ENCODE data around the gene SAMD4A. TPM values are rescaled to one million over a fixed set of nuclear protein-coding genes. Genes with fewer than 3 reads are reported as not detected.

The SAMD4A gene
- total RNA-seq, 1 experiment from 2014 or later, result 9.6 TPM

GRCh38 chr14:54836231-54836630 lies 269.3 kb downstream of the SAMD4A start:
- H4K8ac ChIP-seq (replicated peaks; ENCODE audit: insufficient read length, low read depth, low read length), result no peak overlapping the region
- DNase-seq, result no peak
- H3K23ac ChIP-seq (ENCODE audit: insufficient read length, low read depth, low read length), result no peak overlapping the region
- no peak overlapping the region for H3K56ac ChIP-seq (ENCODE audit: insufficient read length, low read depth, low read length)
- H2AK5ac ChIP-seq (ENCODE audit: insufficient read length, low read length), result no peak overlapping the region
- no peak overlapping the region for H2BK5ac ChIP-seq (ENCODE audit: insufficient read length, low read length)
- H2BK20ac ChIP-seq (ENCODE audit: low read depth, low read length, poor library complexity, severe bottlenecking), result no peak overlapping the region
- no peaks in the 10 kb centered on the region for H3K9me3 ChIP-seq (ENCODE audit: control insufficient read depth, low read depth, low read length)
- no peak overlapping the region for H4K91ac ChIP-seq (ENCODE audit: insufficient read length, low read depth, low read length)
- no peak overlapping the region for H2BK15ac ChIP-seq (ENCODE audit: low read depth, low read length)
- no peak overlapping the region for H3T11ph ChIP-seq (ENCODE audit: low read length)
- H3K4ac ChIP-seq (ENCODE audit: low read depth, low read length), result no peak overlapping the region
- H3K4me1 ChIP-seq (ENCODE audit: insufficient read depth, low read length), result no peaks in the 10 kb centered on the region
- H3K27ac Mint-ChIP-seq, result no peak overlapping the region; a peak in 1 of 7 replicates
- no peak overlapping the region for H3K9ac ChIP-seq (ENCODE audit: extremely low read depth, insufficient read length, low read length)
- no peak overlapping the region for H2BK12ac ChIP-seq (ENCODE audit: insufficient read length, low read depth, low read length)
- no peaks in the 10 kb centered on the region for H3K23me2 ChIP-seq (ENCODE audit: insufficient read length, low read depth, low read length, poor library complexity, severe bottlenecking)
- H4K20me1 ChIP-seq (ENCODE audit: control insufficient read depth, insufficient read depth, insufficient read length), result no peaks in the 10 kb centered on the region
- TF ChIP-seq CTCF (conservative IDR thresholded peaks at IDR 0.05), result no peak
- peaks cover 7 to 8% (median 8%) of the 10 kb centered on the region in 3 experiments; a peak in 4 of 7 replicates for H3K36me3 Mint-ChIP-seq (ENCODE audit: insufficient read depth in 1 of 3, low read depth in 3 of 3)
- H3K4me1 Mint-ChIP-seq, result peaks cover under 1% of the 10 kb centered on the region in 2 experiments; a peak in 2 of 4 replicates
- no peaks in the 10 kb centered on the region for H3K79me2 ChIP-seq (ENCODE audit: insufficient read depth, low read length)
- H3K4me2 ChIP-seq (ENCODE audit: insufficient read depth, insufficient read length, low read length), result no peak overlapping the region
- H3K4me3 Mint-ChIP-seq, result no peak overlapping the region
- WGBS (ENCODE audit: extremely low coverage, insufficient read length, low lambda C conversion rate), result no CpG with 5 or more reads among the region's 2 CpGs
- no peak overlapping the region for H3K18ac ChIP-seq (ENCODE audit: insufficient read length, low read depth, low read length)
- peaks cover 6% of the 10 kb centered on the region for H3K27me3 Mint-ChIP-seq (ENCODE audit: low read depth)
- no peak overlapping the region for H3K14ac ChIP-seq (ENCODE audit: insufficient read depth, low read length)
- peaks cover 0 to under 1% of the 10 kb centered on the region in 2 experiments; a peak in 3 of 5 replicates for H3K9me3 Mint-ChIP-seq
- H2BK120ac ChIP-seq (ENCODE audit: low read depth, low read length, poor library complexity, severe bottlenecking), result no peak overlapping the region
- no peak overlapping the region for H2AFZ ChIP-seq (ENCODE audit: low read length)
- no peak overlapping the region for H4K5ac ChIP-seq (ENCODE audit: insufficient read length, low read depth, low read length)
- no peak overlapping the region for H3K27ac ChIP-seq (ENCODE audit: insufficient read length, low read depth, low read length)
- H3K27me3 ChIP-seq (ENCODE audit: insufficient read depth, low read length), result no peaks in the 10 kb centered on the region
- H3K79me1 ChIP-seq (ENCODE audit: insufficient read depth, low read depth, low read length, poor library complexity, severe bottlenecking), result no peaks in the 10 kb centered on the region
